Ectodermal cell (in vitro differentiated cells): ENCODE results near the gene MAX.

Experiments used
- H3K27ac ChIP-seq: 2 replicates; pipeline ENCODE4 v1.7.0; 2013; ENCODE audit warnings: mild to moderate bottlenecking, low read depth, low read length; ENCODE audit not compliant: insufficient read depth, poor library complexity, severe bottlenecking
- H3K27me3 ChIP-seq: 2 replicates; pipeline ENCODE4 v1.7.0; 2013; ENCODE audit warnings: mild to moderate bottlenecking, low read length; ENCODE audit not compliant: insufficient read depth, control insufficient read depth, poor library complexity, severe bottlenecking
- H3K36me3 ChIP-seq: one replicate; pipeline ENCODE4 v1.7.0; 2013; ENCODE audit warnings: low read length; ENCODE audit not compliant: control insufficient read depth, insufficient read depth
- H3K4me1 ChIP-seq: one replicate; pipeline ENCODE4 v1.7.0; 2013; ENCODE audit warnings: low read length; ENCODE audit not compliant: control insufficient read depth, insufficient read depth
- H3K4me3 ChIP-seq: 2 replicates; pipeline ENCODE4 v1.7.0; 2013; ENCODE audit warnings: low read depth, low read length, control low read depth; ENCODE audit not compliant: insufficient read depth
- H3K9me3 ChIP-seq: 2 replicates; pipeline ENCODE4 v1.7.0; 2013; ENCODE audit warnings: mild to moderate bottlenecking, low read length, moderate library complexity; ENCODE audit not compliant: control insufficient read depth
- WGBS, 2 experiments: methylation state at CpG; one replicate each; pipeline ENCODE4 v1.1.7; 2013; ENCODE audit warnings: missing lambda C conversion rate in 2 of 2; 5-methylcytosine and 5-hydroxymethylcytosine counted together

Gene MAX

DNA sequence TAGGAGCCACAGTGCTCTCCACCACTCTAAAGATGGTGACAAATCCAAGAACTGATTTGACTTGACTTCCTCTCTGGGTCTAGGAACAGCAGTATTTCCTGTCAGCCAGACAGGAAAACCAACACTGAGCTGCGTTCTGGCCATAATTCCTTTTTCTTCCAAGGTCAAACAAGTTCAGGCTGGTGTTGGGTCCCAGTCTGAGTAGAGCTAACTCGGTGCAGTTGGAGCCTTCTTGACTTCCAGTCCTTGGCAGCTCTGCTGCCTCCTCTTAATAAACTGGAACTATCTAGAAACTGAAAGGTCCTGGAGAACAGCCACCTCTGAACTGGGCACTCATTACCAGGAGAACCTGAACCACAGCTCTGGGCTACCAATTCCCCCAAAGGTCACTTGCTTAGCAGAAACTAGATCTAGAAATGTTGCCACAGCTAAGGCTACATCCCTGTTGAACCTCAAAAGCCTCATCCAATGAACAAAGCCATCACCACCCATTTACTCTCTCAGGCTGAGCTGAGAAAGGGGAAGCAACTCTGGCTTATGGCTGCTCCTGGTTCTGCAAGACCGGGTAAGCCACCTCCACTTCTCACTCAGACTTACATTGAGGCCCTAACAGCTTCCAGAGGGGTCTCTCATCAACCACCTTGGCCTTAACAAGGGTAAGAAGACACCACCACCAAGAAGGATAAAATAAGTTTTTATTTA is 27.7 kb downstream of the MAX start:
- Histone ChIP-seq H3K4me3 (no peak overlapping the region), H3K27ac (no peak overlapping the region), H3K27me3 (no peaks in the 10 kb centered on the region), H3K36me3 (peaks cover 11% of the 10 kb centered on the region), H3K4me1 (no peaks in the 10 kb centered on the region), H3K9me3 (no peaks in the 10 kb centered on the region)
- WGBS, 2 experiments: 69 to 75% methylated on average over 3 of the region's 3 CpGs

DNA sequence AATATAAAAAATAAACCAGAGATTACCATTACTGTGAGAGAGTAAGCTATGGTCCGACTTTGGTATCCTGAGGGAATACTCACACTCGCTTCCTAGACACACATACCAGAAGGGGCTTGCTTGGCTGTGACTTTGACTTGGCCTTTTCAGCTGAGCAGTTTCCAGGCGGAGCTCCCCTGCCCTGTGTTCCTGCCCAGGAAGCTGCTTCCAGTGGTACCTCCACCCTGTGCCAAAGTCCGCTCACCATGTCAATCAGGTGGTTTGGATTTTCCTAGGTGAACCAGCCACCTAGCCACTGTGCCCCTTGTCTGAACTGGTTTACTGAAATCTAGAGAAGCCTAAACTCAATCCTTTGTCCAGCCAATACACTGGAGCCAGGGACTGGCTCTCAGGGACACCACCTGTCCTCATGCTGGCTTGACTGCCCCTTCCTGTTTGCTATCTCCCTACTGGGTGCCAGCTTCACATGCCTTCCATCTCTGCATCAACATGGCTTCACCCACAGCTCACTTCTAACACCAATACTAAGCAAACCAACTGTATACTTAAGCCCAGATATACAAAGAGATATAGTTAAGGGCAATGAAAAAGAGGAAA is 28.6 kb downstream of the MAX start:
- no peaks in the 10 kb centered on the region for H3K27me3 ChIP-seq
- no peak overlapping the region for H3K27ac ChIP-seq
- no peaks in the 10 kb centered on the region for H3K4me1 ChIP-seq
- 92 to 97% methylated on average over 4 of the region's 4 CpGs for WGBS, 2 experiments
- no peaks in the 10 kb centered on the region for H3K9me3 ChIP-seq
- no peak overlapping the region for H3K4me3 ChIP-seq
- H3K36me3 ChIP-seq: peaks cover 11% of the 10 kb centered on the region

DNA sequence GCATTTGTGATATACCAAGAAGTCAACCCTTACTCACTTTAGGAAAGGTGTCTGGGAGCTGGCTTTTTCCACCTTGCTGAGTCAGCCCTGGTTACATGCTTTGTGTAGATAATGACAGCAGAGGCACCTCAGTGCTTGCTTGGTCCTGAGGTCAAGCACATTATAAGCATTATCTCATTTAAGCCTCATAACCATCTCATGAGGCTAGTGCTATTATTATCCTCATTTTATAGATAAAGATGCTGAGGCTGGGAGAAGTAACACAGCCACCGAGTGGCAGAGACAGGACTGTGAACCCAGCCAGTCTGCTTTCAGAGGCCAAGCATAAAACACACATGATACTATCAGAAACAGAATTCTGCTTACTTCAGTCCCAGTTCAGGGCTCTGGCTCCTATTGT is 29.4 kb downstream of the MAX start:
- H3K4me1 ChIP-seq: no peaks in the 10 kb centered on the region
- WGBS, 2 experiments: 92 to 94% methylated on average over 1 of the region's 1 CpG
- no peak overlapping the region for H3K4me3 ChIP-seq
- no peak overlapping the region for H3K27ac ChIP-seq
- H3K27me3 ChIP-seq: no peaks in the 10 kb centered on the region
- H3K36me3 ChIP-seq: peaks cover 11% of the 10 kb centered on the region
- no peaks in the 10 kb centered on the region for H3K9me3 ChIP-seq

DNA sequence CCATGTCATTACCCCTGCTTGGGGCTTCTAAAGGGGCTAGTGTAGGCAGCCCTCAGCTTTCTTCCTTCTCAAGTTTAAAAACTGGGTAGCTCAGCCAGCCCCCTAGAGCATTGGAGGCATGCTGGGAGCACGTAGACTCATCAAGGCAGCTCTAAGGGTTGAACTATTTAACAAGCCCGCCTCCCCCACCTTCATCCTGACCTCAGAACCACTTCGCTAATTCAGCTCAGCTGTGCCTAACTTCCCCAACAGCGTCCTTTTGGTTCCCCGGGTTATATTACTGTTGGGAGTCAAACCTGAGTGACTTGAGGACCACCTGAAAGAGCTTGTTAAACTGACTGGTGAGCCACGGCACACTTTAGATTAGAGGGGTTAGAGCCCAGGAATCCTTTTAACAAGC is 30.1 kb downstream of the MAX start:
- 93 to 95% methylated on average over 6 of the region's 6 CpGs for WGBS, 2 experiments
- no peak overlapping the region for H3K27ac ChIP-seq
- H3K9me3 ChIP-seq: no peaks in the 10 kb centered on the region
- H3K27me3 ChIP-seq: no peaks in the 10 kb centered on the region
- H3K4me3 ChIP-seq: no peak overlapping the region
- no peaks in the 10 kb centered on the region for H3K4me1 ChIP-seq
- peaks cover 4% of the 10 kb centered on the region for H3K36me3 ChIP-seq

DNA sequence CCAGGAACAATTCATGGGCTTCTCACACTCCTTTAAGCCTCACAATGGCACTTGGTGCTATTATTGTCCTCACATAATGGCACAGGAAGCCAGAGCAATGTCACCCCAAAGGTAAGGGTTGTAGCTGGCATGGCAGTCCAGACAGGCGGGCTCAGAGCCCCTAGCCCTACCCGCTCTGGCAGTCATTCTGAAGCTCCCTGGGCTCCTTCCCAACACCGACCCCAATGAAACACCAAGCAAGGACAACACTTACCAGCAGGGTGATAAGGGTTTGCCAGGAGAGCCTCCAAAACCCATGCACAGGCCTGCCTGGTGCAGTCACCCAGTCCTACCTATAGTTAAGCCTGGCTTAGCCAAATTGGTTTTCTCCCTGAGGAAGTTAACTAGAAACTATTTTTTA is 30.8 kb downstream of the MAX start:
- Histone ChIP-seq H3K36me3 (peaks cover 4% of the 10 kb centered on the region), H3K4me1 (no peaks in the 10 kb centered on the region), H3K27ac (no peak overlapping the region), H3K27me3 (no peaks in the 10 kb centered on the region), H3K9me3 (no peaks in the 10 kb centered on the region), H3K4me3 (no peak overlapping the region)
- 93 to 94% methylated on average over 3 of the region's 3 CpGs for WGBS, 2 experiments

DNA sequence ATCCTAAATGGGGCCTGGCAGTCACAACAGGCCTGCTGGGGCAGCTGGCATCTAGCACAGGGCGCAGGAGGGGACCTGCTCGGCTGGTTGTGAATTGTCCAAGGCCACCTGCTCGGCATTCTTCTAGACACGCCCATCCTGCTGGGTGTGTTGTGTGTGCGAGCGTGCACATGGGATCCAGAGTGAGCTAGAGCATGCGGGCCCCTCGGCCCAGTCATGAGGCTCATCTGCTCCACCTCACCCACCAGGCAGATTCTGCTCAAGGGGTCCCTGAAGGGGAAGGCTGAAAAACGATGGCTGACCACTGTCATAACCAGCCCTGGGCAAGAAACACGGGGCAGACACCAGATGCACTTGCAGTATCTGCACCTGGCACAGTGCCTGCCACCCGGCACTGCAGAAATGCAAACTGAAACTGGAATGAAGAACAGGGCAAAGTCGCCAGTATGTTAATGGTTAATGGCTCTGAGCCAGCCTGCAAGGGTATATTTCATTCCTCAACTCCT is 31.8 kb downstream of the MAX start:
- no peaks in the 10 kb centered on the region for H3K9me3 ChIP-seq
- H3K36me3 ChIP-seq: no peaks in the 10 kb centered on the region

DNA sequence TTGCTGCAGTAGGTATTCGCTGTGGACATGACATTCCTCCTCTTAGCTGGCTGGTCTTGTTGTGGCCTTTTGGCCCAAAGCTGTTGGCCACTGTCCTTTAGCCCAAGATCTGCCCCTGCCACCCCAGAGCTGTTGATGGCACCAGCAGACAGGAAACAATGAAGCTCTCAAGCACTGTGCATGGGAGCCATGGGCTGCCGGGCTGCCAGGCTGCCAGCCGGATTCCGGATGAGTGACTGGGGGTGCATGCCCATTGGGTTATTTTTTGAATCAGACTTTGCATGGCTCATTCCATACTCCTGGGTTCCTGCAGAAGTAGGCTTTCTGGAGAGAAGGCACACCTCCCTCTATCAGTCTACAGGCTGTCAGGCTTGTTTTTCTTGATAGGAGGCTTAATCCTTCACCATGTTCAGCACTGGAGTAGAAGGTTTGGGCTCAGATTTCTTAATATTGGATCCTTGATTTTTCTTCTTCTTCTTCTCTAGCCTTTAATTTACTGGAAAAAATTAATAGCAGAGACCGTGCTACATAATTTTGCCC is 32.4 kb downstream of the MAX start:
- H3K36me3 ChIP-seq: no peaks in the 10 kb centered on the region
- 95 to 98% methylated on average over 5 of the region's 5 CpGs for WGBS, 2 experiments
- H3K9me3 ChIP-seq: no peaks in the 10 kb centered on the region
- H3K27me3 ChIP-seq: no peaks in the 10 kb centered on the region
- no peaks in the 10 kb centered on the region for H3K4me1 ChIP-seq
- no peak overlapping the region for H3K27ac ChIP-seq
- no peak overlapping the region for H3K4me3 ChIP-seq

More for the DNA sequence above, 31.8 kb downstream of the MAX start:
- 94 to 96% methylated on average over 12 of the region's 12 CpGs for whole genome bisulfite sequencing, 2 experiments
- Histone ChIP-seq H3K27ac (no peak overlapping the region), H3K4me3 (no peak overlapping the region), H3K4me1 (no peaks in the 10 kb centered on the region), H3K27me3 (no peaks in the 10 kb centered on the region)

DNA sequence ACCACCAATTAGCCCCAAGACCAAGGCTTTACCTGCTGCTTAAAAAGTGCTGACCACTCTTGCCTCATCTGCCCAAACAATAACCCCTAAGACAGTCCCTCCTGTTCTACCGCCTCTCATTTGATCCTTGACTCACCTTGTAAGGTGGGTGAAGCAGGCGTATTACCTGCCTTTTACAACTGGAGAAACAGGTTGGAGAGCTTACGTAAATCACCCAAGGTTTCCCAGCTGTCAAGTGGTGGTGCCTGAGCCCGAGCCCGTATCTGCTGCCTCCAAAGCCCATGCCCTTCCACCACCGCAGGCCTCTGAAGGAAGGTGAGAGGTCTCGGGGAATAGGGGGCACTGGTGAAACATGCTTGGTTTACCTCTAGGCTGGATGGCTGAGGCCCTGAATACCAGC is 36.6 kb downstream of the MAX start:
- no peak overlapping the region for H3K4me3 ChIP-seq
- no peaks in the 10 kb centered on the region for H3K9me3 ChIP-seq
- no peak overlapping the region for H3K27ac ChIP-seq
- WGBS, 2 experiments: 96 to 97% methylated on average over 7 of the region's 7 CpGs
- no peaks in the 10 kb centered on the region for H3K27me3 ChIP-seq
- H3K4me1 ChIP-seq: no peaks in the 10 kb centered on the region
- H3K36me3 ChIP-seq: peaks cover 11% of the 10 kb centered on the region

DNA sequence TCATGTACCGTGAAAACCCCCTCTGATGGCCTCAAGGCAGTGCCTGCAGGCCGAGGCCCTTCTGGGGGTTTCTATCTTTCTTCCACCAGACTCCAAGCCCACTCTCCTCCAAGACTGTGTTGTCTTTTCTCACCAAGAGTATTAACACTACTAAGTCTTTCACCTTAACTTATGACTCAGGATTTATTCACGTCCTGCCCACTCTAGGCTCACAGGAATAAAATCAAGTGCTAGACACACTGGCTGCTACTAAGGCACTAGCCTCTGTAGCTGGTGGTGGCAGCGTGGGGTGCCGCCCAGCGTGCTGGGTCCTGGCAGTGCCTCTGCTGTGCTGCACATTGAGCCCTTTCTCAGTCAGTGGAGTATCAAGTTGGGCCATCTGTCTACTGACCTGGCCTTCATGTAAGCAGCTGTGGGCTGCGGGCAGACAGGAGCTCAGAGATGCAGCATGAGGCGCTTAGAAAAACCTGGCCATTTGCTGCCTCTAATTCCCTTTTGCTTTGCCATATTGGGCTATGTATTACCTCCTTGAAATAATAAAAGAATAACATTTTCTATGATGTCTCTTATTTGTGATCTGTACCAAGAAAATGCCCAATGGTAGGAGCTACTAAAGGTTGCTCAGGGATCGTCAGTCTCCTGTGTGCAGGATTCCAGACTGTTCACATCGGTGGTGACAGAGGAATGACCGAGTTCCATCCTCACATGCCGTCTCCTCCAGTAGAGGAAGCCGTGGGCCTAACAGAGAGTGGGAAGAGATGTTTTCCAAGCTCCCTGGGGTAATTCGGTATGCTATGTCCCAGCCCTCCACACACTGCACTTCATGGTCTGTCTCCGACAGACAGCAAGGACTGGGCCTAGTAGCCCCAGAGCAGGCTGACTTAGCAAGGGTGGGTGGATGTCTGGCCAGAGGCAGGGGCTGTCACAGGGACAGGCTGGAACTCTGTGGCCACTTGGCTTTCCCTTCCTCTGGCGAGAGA is 39.9 kb downstream of the MAX start:
- peaks cover 11% of the 10 kb centered on the region for H3K36me3 ChIP-seq
- H3K9me3 ChIP-seq: no peaks in the 10 kb centered on the region
- no peaks in the 10 kb centered on the region for H3K4me1 ChIP-seq
- no peak overlapping the region for H3K4me3 ChIP-seq
- 94 to 96% methylated on average over 16 of the region's 16 CpGs for WGBS, 2 experiments
- H3K27ac ChIP-seq: no peak overlapping the region
- H3K27me3 ChIP-seq: no peaks in the 10 kb centered on the region

DNA sequence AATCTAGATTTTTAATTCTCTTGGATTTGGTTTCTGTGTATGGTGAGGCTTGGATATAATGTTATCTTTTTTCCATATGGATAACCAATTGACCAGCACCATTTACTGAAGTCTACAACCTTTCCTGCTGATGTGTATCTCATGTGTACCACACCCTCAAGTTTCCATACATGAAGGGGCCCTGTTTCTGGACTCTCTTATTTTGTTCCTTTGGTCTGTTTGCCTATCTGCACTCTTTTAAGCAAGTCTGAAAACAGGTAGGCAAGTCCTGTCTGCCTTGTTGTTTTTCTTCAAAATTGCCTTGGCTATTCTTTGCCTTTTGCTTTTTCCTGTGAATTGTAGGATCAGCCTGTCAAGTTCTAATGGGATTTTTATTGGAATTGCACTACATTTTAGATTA is 44.6 kb downstream of the MAX start:
- no peaks in the 10 kb centered on the region for H3K9me3 ChIP-seq
- no peak overlapping the region for H3K4me3 ChIP-seq
- no peak overlapping the region for H3K27ac ChIP-seq
- no peaks in the 10 kb centered on the region for H3K4me1 ChIP-seq
- peaks cover 11% of the 10 kb centered on the region for H3K36me3 ChIP-seq
- H3K27me3 ChIP-seq: no peaks in the 10 kb centered on the region
